Astrocyte (in vitro differentiated cells and primary cell): Measurements from ENCODE around the gene TRMT61A.
"Not testable (repeated sequence)": the region's sequence is repeated elsewhere in the genome, so short reads cannot be mapped to it uniquely, and the experiment has no call there.

Source experiments
- CTCF ChIP-seq: IDR thresholded peaks from 2 replicates; pipeline ENCODE4 v1.5.1; 2011; ENCODE audit warnings: low read depth, mild to moderate bottlenecking, inconsistent platforms, low read length, moderate library complexity; ENCODE audit not compliant: insufficient read depth
- EZH2 ChIP-seq: IDR thresholded peaks from 2 replicates; pipeline ENCODE4 v1.6.1; 2012; ENCODE audit warnings: mild to moderate bottlenecking, low read length, inconsistent platforms; ENCODE audit not compliant: insufficient read depth

- not testable (repeated sequence) for TF ChIP-seq CTCF, EZH2
These were observed 16.8 kb upstream of the TRMT61A start for GRCh38 chr14:103512180-103512579.
